GM12878 (cell line): ENCODE measurements around the gene MXRA8. TPM values are rescaled to one million over a fixed set of nuclear protein-coding genes. Genes with fewer than 3 reads are reported as not detected.

Source experiments
- ATAC-seq: fragments of 200-7000 bp; cut with Tn5 transposase; 3 replicates; pipeline ENCODE4 v1.9.1; 2020; ENCODE audit warnings: mild to moderate bottlenecking, moderate library complexity
- BruUV-seq: library from RNA; stranded (reverse); fragments of 400-500 nt; replicated peaks from 2 replicates; lab custom pipeline; 2021; lab: Mats Ljungman, UMichigan
- CTCF ChIA-PET: fragments of 300-600 bp; sonication (Branson Sonifier 250); formaldehyde crosslinking; extraction: SDS; loops from one replicate; lab custom pipeline; 2021; ENCODE audit warnings: inconsistent platforms; lab: Yijun Ruan, JAX
- POLR2A ChIA-PET: fragments of 350-600 bp; formaldehyde crosslinking; extraction: SDS; loops from one replicate; lab custom pipeline; 2021; ENCODE audit warnings: inconsistent platforms; lab: Charles Lee
- RAD21 ChIA-PET: fragments of 300-600 bp; sonication (Branson Sonifier 250); formaldehyde crosslinking; loops from one replicate; lab custom pipeline; 2023; ENCODE audit warnings: antibody characterized with exemption; ENCODE audit not compliant: unreplicated experiment; lab: Charles Lee
- SMC1A ChIA-PET: fragments of 300-600 bp; sonication (Branson Sonifier 250); formaldehyde crosslinking; loops from one replicate; lab custom pipeline; 2023; ENCODE audit not compliant: unreplicated experiment, uncharacterized antibody; lab: Charles Lee
- DNase-seq: peaks from one replicate; pipeline ENCODE4 v3.0.0-alpha.2; 2011; ENCODE audit warnings: low read depth, low spot score
- FAIRE-seq: peaks from 3 replicates; lab custom pipeline; 2011; peaks lifted over from hg19 to GRCh38; lab: Jason Lieb, UNC
- H2AFZ ChIP-seq: 2 replicates; pipeline ENCODE4 v1.6.0; 2011; ENCODE audit warnings: low read depth, low read length, control low read depth; ENCODE audit not compliant: control insufficient read depth
- H3K27ac ChIP-seq: 2 replicates; pipeline ENCODE4 v1.5.1; 2011; ENCODE audit warnings: control low read depth; ENCODE audit not compliant: control insufficient read depth, insufficient read depth
- H3K27me3 ChIP-seq, 2 experiments: replicated peaks in 1 of 2; 2 replicates each; pipeline versions ENCODE4 v1.6.0 to v1.6.1; 2011; ENCODE audit warnings: low read length in 1 of 2; ENCODE audit not compliant: control insufficient read depth in 2 of 2, insufficient read depth in 2 of 2
- H3K36me3 ChIP-seq, 2 experiments: 2 replicates each; pipeline ENCODE4 v1.5.1; 2011; ENCODE audit warnings: low read length in 1 of 2; ENCODE audit not compliant: control insufficient read depth in 2 of 2, insufficient read depth in 2 of 2
- H3K4me1 ChIP-seq: 2 replicates; pipeline ENCODE4 v1.6.1; 2011; ENCODE audit warnings: mild to moderate bottlenecking, low read length, moderate library complexity, mixed read lengths; ENCODE audit not compliant: control insufficient read depth, insufficient read depth
- H3K4me2 ChIP-seq: 2 replicates; pipeline ENCODE4 v1.6.0; 2011; ENCODE audit warnings: control low read depth; ENCODE audit not compliant: control insufficient read depth, insufficient read depth
- H3K4me3 ChIP-seq: fragments of 200-600 bp; sonication (generic); 2 replicates; pipeline ENCODE4 v1.5.1; 2016
- H3K79me2 ChIP-seq: 2 replicates; pipeline ENCODE4 v1.6.0; 2011; ENCODE audit warnings: low read length; ENCODE audit not compliant: control insufficient read depth, insufficient read depth
- H3K9ac ChIP-seq: 2 replicates; pipeline ENCODE4 v1.8.0; 2011; ENCODE audit warnings: low read length, control low read depth, mixed read lengths; ENCODE audit not compliant: control insufficient read depth, insufficient read depth
- H3K9me3 ChIP-seq: replicated peaks from 3 replicates; pipeline ENCODE4 v1.5.1; 2011; ENCODE audit warnings: mild to moderate bottlenecking, low read length; ENCODE audit not compliant: control insufficient read depth, insufficient read depth
- H4K20me1 ChIP-seq: 2 replicates; pipeline ENCODE4 v1.6.0; 2011; ENCODE audit not compliant: control insufficient read depth, insufficient read depth
- BCL3 ChIP-seq: IDR thresholded peaks from 2 replicates; pipeline ENCODE4 v1.6.1; 2011; ENCODE audit warnings: borderline replicate concordance, low read depth, mild to moderate bottlenecking, moderate library complexity, low read length; ENCODE audit not compliant: insufficient read depth, poor library complexity, severe bottlenecking
- EZH2 ChIP-seq: IDR thresholded peaks from 2 replicates; pipeline ENCODE4 v1.6.1; 2012; ENCODE audit warnings: low read depth, mild to moderate bottlenecking, control low read depth, inconsistent platforms, low read length, borderline replicate concordance; ENCODE audit not compliant: control insufficient read depth
- IKZF1 ChIP-seq: fragments of 450-650 bp; conservative IDR thresholded peaks from 2 replicates; pipeline ENCODE4 v1.6.1; 2017; ENCODE audit warnings: antibody characterized with exemption, mild to moderate bottlenecking
- JUNB ChIP-seq: IDR thresholded peaks from 2 replicates; pipeline ENCODE4 v1.6.1; 2016; ENCODE audit warnings: antibody characterized with exemption, mild to moderate bottlenecking
- JUND ChIP-seq: IDR thresholded peaks from 2 replicates; pipeline ENCODE4 v1.6.1; 2012; ENCODE audit warnings: low read depth, mild to moderate bottlenecking, low read length, improper control_type of control experiment, moderate library complexity
- MAX ChIP-seq: IDR thresholded peaks from 2 replicates; pipeline ENCODE4 v1.6.1; 2012; ENCODE audit warnings: low read depth, low read length, improper control_type of control experiment
- POLR2A ChIP-seq: IDR thresholded peaks from 2 replicates; pipeline ENCODE4 v1.6.1; 2011; ENCODE audit warnings: low read depth, mild to moderate bottlenecking, low read length
- POLR2AphosphoS2 ChIP-seq: IDR thresholded peaks from 2 replicates; pipeline ENCODE4 v1.6.1; 2011; ENCODE audit warnings: low read depth, mild to moderate bottlenecking, low read length, improper control_type of control experiment, moderate library complexity
- RELA ChIP-seq: fragments of 450-650 bp; IDR thresholded peaks from 2 replicates; pipeline ENCODE4 v1.8.0; 2014; ENCODE audit warnings: borderline replicate concordance; ENCODE audit not compliant: partially characterized antibody
- RUNX3 ChIP-seq: IDR thresholded peaks from 2 replicates; pipeline ENCODE4 v1.6.1; 2012; ENCODE audit warnings: low read length, inconsistent platforms
- SMC3 ChIP-seq: IDR thresholded peaks from 2 replicates; pipeline ENCODE4 v1.6.1; 2011; ENCODE audit warnings: low read length, improper control_type of control experiment, borderline replicate concordance
- SUZ12 ChIP-seq: fragments of 200-600 bp; sonication (generic); IDR thresholded peaks from one replicate; pipeline ENCODE4 v1.6.1; 2018; ENCODE audit warnings: antibody characterized with exemption, mild to moderate bottlenecking; ENCODE audit not compliant: unreplicated experiment
- ZBED1 ChIP-seq: IDR thresholded peaks from 2 replicates; pipeline ENCODE4 v1.6.1; 2016; ENCODE audit warnings: borderline replicate concordance
- ZBTB4 ChIP-seq: fragments of 450-650 bp; formaldehyde crosslinking; IDR thresholded peaks from 2 replicates; pipeline ENCODE4 v1.4.0; 2022; ENCODE audit warnings: mild to moderate bottlenecking, moderate library complexity
- ZBTB40 ChIP-seq: fragments of 450-650 bp; IDR thresholded peaks from 2 replicates; pipeline ENCODE4 v1.6.1; 2016; ENCODE audit warnings: mild to moderate bottlenecking, moderate library complexity, borderline replicate concordance
- ZNF274 ChIP-seq: IDR thresholded peaks from one replicate; pipeline ENCODE4 v1.8.0; 2011; ENCODE audit not compliant: insufficient read length, insufficient read depth
- ZNF384 ChIP-seq: IDR thresholded peaks from 2 replicates; pipeline ENCODE4 v1.6.1; 2012; ENCODE audit warnings: low read depth, mild to moderate bottlenecking, low read length, improper control_type of control experiment, borderline replicate concordance
- WGBS: methylation state at CpG from one replicate; pipeline ENCODE4 v1.1.6; 2016; ENCODE audit warnings: low lambda C conversion rate; ENCODE audit not compliant: insufficient replicate concordance, insufficient coverage; ENCODE audit errors: missing lambda C conversion rate; 5-methylcytosine and 5-hydroxymethylcytosine counted together
- in situ Hi-C: fragments of 300-500 bp; cut with MboI; formaldehyde crosslinking; loops from 9 replicates; pipeline ENCODE4 v1.14.3; 2018; ENCODE audit warnings: mixed read lengths
- intact Hi-C: fragments of 100-400 bp; cut with micrococcal nuclease; formaldehyde crosslinking; loops from one replicate; pipeline ENCODE4 v1.14.2; 2022; ENCODE audit not compliant: unreplicated experiment
- polyA plus RNA-seq, 11 experiments: library from polyadenylated mRNA; depleted of rRNA in 4 of 11; unstranded in 6 of 11; stranded (reverse) in 5 of 11; fragments of >200 nt; fragmentation: Nextera tagmentation in 4 of 11; fragmentation: Illumina TruSeq in 1 of 11; extraction: Ambion mirVana in 4 of 11; extraction: Trizol in 1 of 11; gene quantifications; 1 replicate in 1 of 11; 2 replicates in 10 of 11; pipeline versions ENCODE4 v1.2.1 to v1.2.3, GENCODE V29; 2011 to 2016; ENCODE audit warnings: inconsistent platforms in 2 of 11, missing spikeins in 2 of 11, low read depth in 1 of 11
- total RNA-seq, 4 experiments: library from RNA; depleted of rRNA in 3 of 4; stranded (reverse); fragments of >200 nt in 3 of 4; fragmentation: Illumina TruSeq in 1 of 4; extraction: Trizol in 1 of 4; gene quantifications; 2 replicates each; pipeline versions ENCODE4 v1.2.1 to v1.2.3, GENCODE V29; 2013 to 2021

Gene MXRA8
- total and polyA plus RNA-seq, 10 of the 15 experiments (the other 5 are each of a cell fraction or from before 2014, with no cell fraction given) = 0.11 to 0.54 (median 0.21) TPM; not detected in 6

GRCh38 chr1:1322418-1322817, 35.9 kb downstream of the MXRA8 start:
- DNase-seq = no peak
- POLR2A ChIA-PET = no interaction called here
- Histone ChIP-seq H3K9me3 (no peaks in the 10 kb centered on the region), H3K79me2 (peaks cover 44% of the 10 kb centered on the region), H2AFZ (no peak overlapping the region), H3K9ac (no peak overlapping the region), H3K27me3 (no peaks in the 10 kb centered on the region), H3K4me3 (no peak overlapping the region), H3K4me2 (no peak overlapping the region; the same call in 1 of the 2 replicates), H3K4me1 (peaks cover 10% of the 10 kb centered on the region), H3K36me3 (peaks cover 0 to 9% of the 10 kb centered on the region in 2 experiments; a peak in 3 of 4 replicates), H4K20me1 (no peaks in the 10 kb centered on the region; the same call in 1 of the 2 replicates), H3K27ac (no peak overlapping the region)
- BruUV-seq = no TSS peak
- CTCF ChIA-PET = no interaction called here
- RAD21 ChIA-PET = no interaction called here
- WGBS = 92% methylated on average over 3 of the region's 14 CpGs
- in situ Hi-C loops (no loop called here), intact Hi-C loops (no loop called here)
- no peak for FAIRE-seq
- no peak for ATAC-seq
- SMC1A ChIA-PET = no interaction called here
- no peak for TF ChIP-seq BCL3
- no peak for TF ChIP-seq RUNX3
- TF ChIP-seq JUNB = no peak
- TF ChIP-seq ZBTB4 (CRISPR knock-in tag) = no peak
- TF ChIP-seq ZNF384 = no peak
- no peak for TF ChIP-seq JUND
- no peak for TF ChIP-seq IKZF1
- no peak for TF ChIP-seq ZBTB40
- no peak for TF ChIP-seq ZNF274
- no peak for TF ChIP-seq SMC3
- TF ChIP-seq MAX = no peak
- no peak for TF ChIP-seq SUZ12
- no peak for TF ChIP-seq ZBED1
- TF ChIP-seq RELA = no peak
- TF ChIP-seq POLR2A = no peak
- no peak for TF ChIP-seq POLR2AphosphoS2
- no peak for TF ChIP-seq EZH2
